ENCODE data around the gene CYBB. TPM values are rescaled to one million over a fixed set of nuclear protein-coding genes. Genes with fewer than 3 reads are reported as not detected.

Gene CYBB
- total RNA-seq, 4 donors from 2014 or later: 1.1 to 22.1 (median 8.2) TPM

DNA sequence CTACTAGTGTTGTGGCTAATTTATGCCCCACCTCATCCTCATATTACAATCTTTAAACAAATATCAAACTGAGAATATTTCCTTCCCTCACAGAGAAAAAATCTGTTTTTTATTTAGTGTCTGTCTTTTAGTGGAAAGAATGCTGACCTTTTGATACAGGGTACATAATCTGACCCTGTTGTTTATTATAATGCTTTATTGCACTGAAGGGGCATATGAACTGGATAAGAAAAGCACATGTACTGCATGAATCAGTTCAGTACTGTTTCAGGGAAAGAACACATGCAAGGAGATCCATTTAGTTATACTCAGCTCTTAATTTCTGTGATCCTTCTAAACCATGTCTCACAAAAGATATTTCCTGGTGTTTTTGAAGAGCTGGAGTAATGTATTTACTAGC is 83.0 kb downstream of the CYBB start:
- intact Hi-C loops (cut with DNase I): no loop called here
- no peak for DNase-seq
- TF ChIP-seq POLR2A (IDR thresholded peaks at IDR 0.05): no peak
- TF ChIP-seq, protein P1, sequence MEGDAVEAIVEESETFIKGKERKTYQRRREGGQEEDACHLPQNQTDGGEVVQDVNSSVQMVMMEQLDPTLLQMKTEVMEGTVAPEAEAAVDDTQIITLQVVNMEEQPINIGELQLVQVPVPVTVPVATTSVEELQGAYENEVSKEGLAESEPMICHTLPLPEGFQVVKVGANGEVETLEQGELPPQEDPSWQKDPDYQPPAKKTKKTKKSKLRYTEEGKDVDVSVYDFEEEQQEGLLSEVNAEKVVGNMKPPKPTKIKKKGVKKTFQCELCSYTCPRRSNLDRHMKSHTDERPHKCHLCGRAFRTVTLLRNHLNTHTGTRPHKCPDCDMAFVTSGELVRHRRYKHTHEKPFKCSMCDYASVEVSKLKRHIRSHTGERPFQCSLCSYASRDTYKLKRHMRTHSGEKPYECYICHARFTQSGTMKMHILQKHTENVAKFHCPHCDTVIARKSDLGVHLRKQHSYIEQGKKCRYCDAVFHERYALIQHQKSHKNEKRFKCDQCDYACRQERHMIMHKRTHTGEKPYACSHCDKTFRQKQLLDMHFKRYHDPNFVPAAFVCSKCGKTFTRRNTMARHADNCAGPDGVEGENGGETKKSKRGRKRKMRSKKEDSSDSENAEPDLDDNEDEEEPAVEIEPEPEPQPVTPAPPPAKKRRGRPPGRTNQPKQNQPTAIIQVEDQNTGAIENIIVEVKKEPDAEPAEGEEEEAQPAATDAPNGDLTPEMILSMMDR (IDR thresholded peaks at IDR 0.05): no peak
- no peak overlapping the region for H3K27ac ChIP-seq
- H3K9me3 ChIP-seq: no peaks in the 10 kb centered on the region
- H3K36me3 ChIP-seq: no peaks in the 10 kb centered on the region
- no peak overlapping the region for H3K4me3 ChIP-seq
- no peaks in the 10 kb centered on the region for H3K4me1 ChIP-seq
- no peaks in the 10 kb centered on the region for H3K27me3 ChIP-seq

Other genes starting within 250 kb of the CYBB start
- gene LANCL3, start 208.4 kb upstream of the CYBB start, total RNA-seq: 1 to 10 TPM; 1.9 to 6.6 (median 3.3) TPM
- gene XK, start 94.3 kb upstream of the CYBB start, total RNA-seq: 1 to 10 TPM; 2.2 to 3.1 (median 2.7) TPM
- 10 to 100 TPM; 52.2 to 68.9 (median 60.0) TPM for gene DYNLT3, start 67.5 kb downstream of the CYBB start, total RNA-seq
- gene SYTL5, start 226.5 kb downstream of the CYBB start, total RNA-seq: 1 to 10 TPM in 3 of 4 donors, under 1 TPM in 1; 0.76 to 8.9 (median 4.8) TPM

All from esophagus squamous epithelium (tissue), 5 donors.